Inflammatory macrophage (primary cell): ENCODE measurements around the gene GPR21.

Experiments
- DNase-seq, 2 donors: peaks; one replicate each; pipeline ENCODE4 v3.0.0-alpha.2; 2020 to 2022

Gene GPR21

DNA sequence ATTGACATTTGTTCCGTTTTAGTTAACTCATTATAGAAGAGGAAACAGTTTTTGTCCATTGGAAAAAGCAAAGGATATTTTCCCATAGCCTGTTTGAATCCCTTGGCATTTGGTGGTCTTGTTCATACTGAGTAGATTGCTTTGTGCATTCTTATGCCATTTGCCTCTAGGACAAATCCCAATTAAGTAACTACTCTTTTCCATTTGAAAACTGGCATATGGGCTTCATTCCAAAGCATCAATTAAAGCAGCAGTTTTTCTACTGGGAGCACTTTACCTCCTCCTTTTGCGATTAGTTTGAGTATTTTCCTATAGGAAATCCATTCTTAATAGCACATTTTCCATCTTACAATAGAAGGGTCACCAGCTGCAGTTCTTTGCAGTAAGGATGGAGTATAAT, 31.2 kb downstream of the GPR21 start:
- no peak for DNase-seq

DNA sequence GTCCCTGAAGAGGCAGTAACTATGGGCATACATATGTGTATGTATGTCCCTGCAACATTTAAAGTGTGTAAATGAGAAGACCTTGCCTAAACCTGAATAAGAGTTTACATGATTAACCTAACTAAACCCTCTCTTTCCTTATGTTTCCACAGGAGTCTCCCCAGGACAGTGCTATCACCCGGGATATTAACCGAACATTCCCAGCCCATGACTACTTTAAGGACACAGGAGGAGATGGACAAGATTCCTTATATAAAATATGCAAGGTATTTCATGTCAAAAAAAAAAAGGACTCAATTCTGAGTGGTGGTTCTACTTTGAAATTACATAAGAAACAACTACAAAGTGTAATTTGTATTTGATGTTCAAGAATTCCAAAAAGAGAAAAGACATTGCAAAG, 31.7 kb downstream of the GPR21 start:
- no peak for DNase-seq

DNA sequence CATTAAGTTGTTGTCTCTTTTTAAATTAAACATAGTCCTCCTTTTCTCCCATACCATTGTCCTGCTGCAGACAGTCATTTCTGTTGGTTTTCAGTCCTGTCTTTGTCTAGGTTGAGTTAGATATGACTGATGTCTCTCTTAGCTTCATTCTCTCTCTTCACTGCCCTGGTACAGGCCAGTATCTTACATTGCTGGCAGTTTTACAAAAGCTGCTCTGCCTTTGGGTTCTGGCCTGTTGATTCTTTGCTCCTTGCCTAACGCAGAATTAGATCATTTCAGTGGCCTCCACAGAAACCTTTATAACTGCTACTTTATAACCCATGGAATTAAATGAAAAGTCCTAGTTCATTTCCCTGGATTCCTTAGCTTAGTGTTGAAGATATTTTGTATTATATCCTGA, 33.7 kb downstream of the GPR21 start:
- no peak for DNase-seq

GRCh38 chr9:123069010-123069481, 35.6 kb downstream of the GPR21 start:
- no peak for DNase-seq

GRCh38 chr9:123070198-123070597, 36.7 kb downstream of the GPR21 start:
- DNase-seq, result no peak

GRCh38 chr9:123072407-123072995, 39.0 kb downstream of the GPR21 start:
- DNase-seq, result peak in 1 of 2 donors; percentile 2

GRCh38 chr9:123073441-123073840, 40.0 kb downstream of the GPR21 start:
- DNase-seq, result no peak

DNA sequence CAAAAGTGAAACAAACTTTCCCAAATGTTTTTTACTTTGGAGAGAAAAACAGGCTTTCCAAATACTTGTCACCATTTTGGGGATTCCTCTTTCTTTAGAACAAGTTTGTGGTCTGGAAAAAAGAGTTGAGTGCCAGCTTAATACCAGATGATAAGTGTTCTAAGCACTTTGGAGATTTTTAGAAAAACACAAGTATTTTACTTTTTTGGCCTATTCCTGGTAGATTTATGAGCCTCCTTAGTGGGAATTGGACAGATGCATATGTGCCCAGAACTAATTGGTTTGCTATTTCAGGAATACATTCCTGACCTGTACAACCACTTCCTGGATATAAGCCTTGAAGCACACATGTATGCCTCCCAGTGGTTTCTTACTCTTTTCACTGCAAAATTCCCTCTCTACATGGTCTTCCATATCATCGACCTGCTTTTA, 40.5 kb downstream of the GPR21 start:
- DNase-seq, result no peak

DNA sequence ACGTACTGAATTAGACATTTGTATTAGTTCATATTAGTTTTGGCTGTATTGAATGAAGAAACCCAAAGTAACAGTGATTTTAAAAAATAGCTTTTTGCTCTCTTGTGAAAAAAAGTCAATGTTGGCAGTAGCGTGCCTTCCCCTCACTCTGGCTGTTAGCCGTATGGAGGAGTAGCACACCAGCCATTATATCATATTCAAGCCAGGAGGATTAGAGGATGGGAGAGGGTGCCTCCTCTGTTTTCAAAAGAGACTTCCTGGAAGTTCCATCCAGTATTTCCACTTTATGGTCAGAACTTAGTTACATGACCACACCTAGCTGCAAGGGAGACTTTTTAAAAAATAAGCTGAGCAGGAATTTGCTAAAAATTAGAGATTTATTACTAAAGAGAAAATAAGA, 41.2 kb downstream of the GPR21 start:
- no peak for DNase-seq

- DNase-seq, result no peak
Observed at GRCh38 chr9:123080444-123080843, 47.0 kb downstream of the GPR21 start.

DNA sequence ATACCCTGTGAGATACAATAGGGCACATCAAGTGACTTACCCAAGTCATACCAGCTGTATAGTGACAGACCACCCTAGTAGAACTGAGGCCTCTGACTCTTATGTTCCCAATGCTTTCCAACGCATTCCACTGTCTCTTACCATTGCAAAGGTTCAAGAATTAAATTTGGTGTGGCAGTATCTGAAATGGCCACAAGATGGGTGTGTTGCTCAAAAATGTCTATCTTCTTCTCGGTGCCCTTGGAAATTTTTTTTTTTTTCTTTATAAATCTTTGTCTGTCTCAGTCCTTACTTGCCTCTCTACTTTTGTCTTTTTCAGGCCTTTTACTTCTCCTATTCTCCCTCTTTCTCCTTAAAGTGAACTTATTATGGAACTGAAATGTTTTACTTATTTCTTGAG, 48.4 kb downstream of the GPR21 start:
- peak; percentile 10 to 32 for DNase-seq

- no peak for DNase-seq
Observed at GRCh38 chr9:123083680-123084079, 50.2 kb downstream of the GPR21 start.

- DNase-seq, result no peak
Observed at GRCh38 chr9:123084256-123084655, 50.8 kb downstream of the GPR21 start.
